NCI-H1048 (cell line): ENCODE measurements around the gene TRAF6.

Experiments used
- DNase-seq: peaks from one replicate; lab custom pipeline; 2025; lab: John Stamatoyannopoulos, UW

Gene TRAF6

DNA sequence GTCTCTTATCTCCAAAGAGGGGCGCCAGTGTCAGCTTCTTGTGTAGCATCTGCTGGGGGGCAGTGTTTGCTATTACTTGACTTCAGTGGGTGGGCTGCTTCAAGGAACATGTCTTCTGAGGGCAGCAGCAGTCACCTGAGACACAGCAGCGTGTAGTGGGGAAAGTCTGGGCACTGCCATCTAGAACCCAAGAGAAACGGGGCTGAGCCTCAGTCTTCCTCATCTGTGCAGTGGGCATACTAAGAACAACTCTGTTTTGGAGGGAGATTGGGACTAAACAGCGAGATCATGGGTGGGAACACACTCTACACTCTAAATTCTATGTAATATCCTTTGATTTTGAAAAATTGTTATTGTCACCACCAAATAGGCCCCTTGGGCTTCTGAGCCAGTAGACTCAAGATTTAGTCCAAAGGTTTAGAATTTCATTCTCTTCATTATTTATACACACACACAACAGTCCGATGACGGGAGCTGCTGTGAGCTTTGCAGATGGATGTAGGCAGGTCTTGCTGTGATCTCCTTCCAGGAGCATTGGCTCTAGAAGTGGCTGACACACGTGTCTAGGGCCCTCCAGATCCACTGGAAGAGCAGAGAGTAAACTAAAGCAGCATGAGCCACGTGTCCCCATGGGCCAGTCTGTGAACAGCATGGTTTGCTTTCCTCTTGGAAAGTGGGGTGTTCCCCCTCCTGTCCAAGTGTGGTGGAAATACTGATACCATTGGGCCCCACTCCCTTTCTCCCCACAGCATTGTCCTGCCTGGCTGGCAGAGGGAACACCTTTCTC, 51.8 kb downstream of the TRAF6 start:
- no peak for DNase-seq

DNA sequence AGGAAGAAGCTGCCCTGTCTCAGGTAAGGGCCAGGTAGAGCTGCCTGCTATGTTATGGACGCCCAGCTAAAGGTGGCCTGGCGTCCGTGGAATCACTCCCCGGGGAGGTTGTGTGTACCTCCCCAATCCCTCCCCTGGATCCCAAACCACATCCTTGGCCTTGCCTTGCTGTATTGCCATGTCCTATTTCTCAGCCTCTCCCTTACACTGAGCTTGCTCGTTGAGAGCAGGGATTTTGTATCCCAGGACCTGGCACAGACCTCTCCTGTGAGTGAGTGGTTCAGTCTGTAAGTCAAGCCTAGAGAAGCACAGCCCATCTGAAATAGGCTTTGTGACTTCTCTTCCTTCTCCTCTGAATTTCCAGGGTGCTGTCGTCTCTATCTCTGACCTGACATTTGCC, 53.9 kb downstream of the TRAF6 start:
- DNase-seq: no peak

DNA sequence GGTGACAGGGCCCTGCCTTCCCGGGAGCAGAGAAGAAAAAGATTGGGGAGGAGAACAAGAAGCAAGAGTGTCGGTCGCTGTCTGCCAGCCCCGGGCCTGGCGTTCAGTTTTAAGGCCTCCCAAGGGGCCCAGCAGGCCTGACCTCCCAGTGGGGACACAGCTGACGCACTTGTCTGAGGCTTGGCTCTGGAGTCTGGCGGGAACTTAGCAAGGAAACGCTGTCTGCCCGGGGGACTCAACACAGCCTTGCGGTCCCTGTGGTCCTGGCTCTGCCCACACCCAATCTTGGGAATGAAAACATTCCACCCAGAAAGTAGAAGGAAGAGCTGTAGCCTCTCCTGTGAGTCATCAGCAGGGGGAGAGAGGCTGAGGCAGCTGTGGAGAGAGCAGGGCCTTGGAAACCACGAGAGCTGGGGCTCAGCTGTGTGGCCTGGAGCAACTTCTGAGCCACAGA, 54.4 kb downstream of the TRAF6 start:
- DNase-seq: no peak

DNA sequence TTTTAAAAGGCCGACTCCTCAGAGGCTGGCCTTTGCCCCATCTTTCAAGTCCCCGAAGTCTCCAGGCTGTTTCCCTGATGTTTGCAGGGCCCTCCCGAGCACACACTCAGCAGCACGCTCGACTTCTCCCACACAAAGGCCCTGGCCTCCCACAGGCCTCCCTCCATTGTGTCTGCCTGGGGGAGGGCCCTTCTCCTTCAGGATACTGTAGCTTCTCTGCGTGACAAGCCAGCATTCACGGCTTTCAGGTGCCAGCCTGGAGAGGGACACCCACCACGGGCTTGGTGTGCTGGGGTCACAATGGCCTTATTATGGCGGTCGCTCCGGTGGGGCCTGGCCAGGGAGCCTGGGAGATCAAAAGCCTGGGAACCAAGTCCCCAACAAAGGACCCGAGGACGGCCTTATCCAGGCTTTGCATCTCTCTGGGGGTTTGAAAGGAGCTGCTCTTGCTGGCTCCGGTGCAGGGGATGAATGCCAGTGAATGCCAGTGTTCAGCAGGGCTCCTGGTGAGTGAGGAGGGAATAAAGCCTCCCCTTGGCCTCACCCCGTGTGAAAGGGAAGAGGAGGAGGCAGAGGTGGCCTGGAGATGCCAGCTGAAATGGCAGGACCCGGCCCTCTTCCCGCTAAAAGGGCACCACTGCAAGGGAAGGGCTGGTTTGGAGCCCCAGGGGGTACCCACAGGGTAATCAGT, 55.0 kb downstream of the TRAF6 start:
- DNase-seq: no peak

DNA sequence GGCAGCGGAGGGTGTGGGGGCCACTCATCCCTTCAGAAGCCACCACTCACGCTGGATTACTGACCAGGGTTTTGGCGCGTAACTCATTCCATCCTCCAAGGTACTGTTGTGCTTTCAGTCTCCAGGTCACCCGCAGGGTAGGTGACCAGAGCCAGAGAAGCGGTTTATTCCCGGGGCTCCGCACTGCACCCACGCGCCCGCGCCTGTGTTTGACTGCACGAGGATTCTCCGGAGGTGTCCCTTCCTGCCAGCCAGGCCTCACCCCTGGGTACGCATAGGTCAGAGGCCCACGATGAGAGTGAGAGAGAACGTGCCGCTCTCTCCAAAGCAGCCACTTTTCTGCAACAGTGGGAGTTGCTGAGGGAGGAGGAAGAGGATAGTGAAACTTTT, 55.5 kb downstream of the TRAF6 start:
- no peak for DNase-seq

DNA sequence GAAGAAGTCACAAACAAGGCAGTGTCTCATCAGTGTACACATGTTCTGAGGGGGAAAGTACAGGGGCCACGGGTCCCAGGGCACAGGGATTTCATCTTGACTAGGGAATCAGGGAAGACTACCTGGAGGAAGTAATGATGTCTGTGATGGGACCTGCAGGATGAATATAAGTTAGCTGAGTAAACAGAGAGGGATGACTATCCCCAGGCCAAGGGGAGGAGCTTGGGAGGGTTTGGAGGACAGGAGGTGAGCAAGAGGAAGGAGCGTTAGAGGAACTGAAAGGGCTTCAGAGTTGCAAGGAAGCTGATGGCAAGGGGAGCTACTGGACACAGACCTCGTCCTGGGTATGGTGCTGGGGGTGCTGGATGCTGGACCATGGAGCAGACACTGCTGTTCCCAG, 56.4 kb downstream of the TRAF6 start:
- no peak for DNase-seq

DNA sequence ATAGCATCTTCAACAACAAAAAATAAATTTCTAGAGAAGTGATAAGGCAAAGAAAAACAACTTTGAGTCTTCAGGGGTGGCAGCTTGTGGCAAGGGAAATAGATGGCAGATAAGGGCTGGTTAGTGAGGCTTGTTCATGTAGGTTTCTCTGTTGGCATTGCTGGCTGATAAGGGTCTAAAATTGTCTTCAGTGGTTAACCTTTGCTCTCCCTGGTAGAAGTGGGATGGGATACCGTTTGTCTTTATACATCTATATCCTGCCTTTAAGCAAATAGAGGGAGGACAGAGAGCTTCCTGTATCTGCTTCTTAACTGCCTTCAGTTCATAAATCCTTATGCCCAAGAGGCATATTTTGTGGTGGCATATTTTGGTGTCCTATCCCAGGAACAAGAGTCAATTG, 57.1 kb downstream of the TRAF6 start:
- DNase-seq: no peak

DNA sequence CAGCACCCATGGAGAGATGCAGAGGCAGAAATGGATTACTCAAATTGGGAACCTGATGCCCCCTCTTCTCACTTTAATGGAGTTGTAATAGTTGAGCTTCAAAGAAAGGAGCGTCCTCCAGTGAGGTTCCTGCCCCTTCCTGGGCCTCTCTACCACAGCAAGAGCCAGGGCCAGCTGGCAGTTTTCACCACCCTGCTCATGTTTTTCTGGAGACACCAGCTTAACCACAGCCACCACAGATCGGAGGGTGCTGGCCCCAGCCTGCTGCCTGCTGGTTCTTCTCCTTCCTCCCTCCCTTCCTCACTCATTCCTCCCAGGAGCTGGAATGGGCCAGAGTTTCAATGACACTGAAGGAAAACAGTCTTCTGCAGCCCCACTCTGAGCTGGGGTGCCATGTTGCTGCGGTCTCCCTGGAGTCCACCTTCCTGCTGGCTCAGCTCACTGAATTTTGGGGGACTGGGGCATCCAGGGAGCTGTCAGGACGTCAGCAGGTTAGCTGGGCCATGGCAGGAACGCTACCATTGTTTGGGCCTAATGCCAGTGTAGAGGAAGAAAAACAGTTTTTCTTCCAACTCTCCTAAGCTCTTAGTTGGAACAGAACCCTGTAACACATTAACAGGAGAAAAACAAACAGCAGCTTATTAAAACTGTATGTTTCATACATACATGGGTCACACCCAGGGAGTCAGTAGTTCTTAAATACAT, 57.7 kb downstream of the TRAF6 start:
- DNase-seq: no peak

DNA sequence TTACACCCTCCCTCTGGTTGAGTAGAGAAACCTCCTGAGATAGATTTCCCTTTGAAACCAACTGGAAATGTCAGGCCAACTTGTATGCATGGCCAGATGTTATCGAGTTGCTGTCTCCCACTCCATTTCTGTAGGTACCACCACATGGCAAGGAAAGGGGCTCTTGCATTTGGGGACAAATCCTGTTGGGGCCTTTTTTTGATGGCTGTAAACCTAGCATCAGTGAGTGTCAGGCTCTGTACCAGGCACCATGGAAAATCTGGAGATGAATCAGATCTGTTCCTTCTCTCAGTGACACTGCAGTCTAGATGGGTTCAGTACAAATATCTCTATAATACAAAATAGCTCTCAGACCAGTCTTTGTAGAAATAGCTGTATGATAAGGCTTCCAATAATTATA, 58.4 kb downstream of the TRAF6 start:
- DNase-seq: no peak

DNA sequence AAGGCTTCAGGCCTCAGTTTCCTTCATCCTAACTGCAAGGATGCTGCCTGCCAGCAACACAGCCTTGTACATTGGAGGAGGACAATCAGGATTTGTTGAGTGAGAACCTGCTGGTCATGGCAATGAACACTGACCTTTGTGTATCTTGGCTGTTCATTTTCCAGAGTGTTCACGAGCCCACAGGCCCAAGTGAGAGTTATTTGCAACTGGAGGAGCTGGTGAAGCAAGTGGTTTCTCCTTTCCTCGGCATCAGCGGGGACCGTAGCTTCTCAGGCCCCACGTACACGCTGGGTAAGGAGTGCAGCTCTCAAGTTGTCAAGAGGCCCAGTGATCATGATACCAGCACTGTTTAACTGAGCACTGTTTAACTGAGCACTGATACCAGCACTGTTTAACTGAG, 59.0 kb downstream of the TRAF6 start:
- no peak for DNase-seq

DNA sequence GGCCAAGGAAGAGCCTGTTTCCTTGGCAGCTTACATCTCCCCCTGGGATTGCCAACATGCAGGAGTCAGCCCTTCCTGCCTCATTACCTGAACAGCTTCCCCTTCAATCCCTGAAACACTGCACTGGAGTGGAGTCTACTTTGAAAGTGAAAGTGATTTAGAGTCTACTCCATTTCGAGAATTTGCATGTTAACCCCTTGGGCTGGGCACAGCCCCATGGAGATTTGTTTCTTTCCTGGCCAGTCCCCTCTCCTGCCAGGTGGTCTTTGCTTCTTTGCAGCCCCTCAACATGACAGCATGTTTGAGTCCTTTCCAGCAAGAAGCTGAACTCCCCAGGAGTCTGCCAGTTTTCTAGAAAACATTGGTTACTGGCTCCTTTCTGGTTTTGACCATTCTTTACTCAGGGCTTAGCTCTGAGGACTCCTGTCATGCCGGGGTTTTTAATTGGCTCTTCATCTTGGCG, 59.9 kb downstream of the TRAF6 start:
- no peak for DNase-seq

DNA sequence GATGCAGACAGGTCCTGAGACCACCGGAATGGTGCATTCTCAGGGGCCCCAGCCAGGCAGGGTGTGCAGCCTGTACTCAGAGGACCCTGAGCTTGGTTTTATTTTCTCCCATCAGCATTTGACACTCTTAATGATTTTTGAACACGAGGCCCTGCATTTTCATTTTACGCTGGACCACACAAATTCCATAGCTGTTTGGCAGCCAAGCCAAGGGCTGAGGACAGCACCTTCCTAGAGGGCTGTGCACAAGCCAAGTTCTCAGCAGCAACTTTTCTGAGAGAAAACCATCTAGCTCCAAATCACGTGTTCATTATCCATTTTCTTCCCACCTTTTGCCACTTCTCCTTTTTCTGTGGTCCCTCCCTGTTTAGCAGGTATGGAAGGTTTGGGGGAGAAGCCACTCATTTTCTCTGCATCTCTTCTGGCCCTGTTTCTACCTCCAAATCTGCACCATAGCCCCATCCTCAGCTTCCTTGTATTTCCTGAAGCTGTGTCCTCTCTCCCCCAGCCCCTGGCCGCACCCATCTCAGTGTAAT, 60.4 kb downstream of the TRAF6 start:
- no peak for DNase-seq

DNA sequence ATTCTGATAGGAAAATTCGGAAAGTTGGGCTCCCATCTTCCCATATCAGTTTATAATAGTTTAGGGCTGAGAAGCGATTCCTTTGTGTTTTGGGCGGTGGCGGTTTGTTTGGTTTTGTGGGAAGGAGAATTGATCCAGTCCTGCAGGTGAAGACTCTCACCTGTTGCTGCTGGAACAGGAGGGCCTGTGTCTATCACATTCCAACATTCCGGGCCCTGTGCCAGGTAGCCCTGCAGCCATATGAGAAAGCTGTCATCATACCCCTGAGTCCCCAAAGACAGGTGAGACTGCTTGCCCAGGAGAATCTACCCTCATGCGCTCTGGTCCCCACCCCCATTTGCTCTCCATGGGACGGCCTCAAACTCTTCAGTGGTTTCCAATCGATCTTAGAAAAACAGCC, 62.1 kb downstream of the TRAF6 start:
- no peak for DNase-seq

DNA sequence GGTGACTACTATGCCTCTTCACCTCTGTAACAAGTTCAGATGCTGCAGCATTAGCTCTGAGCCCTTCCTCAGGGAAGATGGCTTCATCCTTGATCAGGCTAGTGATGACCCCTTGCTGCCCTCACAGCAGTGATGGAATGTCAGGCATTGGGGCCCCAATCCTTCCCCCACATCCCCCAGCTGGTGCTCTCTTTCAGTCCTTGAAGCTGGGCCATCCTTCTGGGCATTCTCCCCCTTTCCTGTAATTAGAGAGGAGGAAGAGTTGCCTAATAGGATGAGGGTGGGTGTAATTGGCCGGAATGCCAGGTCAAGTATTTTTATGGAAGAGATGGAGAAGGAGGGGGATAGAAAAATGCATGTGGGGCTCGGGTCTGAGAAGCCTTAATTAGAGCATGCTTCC, 62.6 kb downstream of the TRAF6 start:
- DNase-seq: no peak

DNA sequence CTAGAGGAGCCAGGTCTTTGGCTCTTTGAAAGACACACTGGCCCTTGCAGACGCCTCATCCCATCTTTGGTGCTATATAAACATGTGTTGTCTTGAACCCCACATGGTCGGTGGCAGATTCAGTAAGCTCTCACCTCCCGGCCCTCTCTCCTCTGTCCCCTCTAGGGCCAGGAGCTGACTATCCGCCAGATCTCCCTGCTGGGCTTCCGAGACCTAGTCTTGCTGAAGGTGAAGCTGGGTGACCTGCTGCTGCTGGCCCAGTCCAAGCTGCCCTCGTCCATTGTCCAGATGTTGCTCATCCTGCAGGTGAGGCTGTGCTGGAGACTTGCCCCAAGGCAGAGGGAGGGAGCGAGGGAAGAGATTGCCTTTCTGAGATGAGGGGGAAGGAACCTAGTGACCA, 63.9 kb downstream of the TRAF6 start:
- no peak for DNase-seq

DNA sequence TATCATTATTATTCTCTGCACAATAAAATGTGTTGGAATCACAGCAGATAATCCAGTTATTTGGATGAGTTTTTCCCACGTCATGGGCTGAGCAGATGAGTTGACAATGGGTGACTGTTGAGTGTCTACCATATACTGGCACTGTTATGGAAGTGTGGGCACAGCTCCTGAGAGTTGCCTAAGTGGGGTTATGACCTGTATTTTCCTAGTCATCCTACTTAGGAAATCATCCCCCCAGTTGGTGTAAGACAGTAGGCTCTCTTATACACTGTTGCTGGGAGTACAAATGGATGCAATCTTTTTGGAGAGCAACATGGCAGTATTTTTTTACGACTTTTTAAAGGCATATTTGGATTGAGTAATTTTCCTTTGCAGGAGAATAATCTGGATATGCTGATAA, 66.4 kb downstream of the TRAF6 start:
- DNase-seq: no peak

DNA sequence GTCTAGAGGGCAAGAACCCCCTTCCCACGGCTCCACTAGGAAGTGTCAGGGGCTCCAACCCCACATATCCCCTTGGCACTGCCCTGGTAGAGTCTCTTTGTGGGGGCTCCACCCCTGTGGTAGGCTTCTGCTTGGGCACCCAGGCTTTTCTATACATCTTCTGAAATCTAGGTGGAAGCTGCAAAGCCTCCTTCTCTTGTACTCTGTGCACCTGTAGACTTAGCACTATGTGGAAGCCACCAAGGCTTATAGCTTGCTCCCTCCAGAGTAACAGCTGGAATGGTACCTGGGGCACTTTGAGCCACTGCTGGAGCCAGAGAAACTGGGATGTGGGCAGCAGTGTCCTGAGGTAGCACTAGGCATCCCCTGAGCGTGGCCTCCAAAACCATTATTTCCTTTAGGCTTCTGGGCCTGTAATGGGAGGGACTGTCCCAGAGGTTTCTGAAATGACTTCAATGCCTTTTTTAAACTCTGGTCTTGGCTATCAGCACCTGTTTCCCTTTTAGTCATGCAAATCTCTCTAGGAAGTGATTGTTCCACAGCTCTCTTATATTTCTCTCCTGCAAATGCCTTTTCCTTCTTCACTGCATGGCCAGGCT, 68.4 kb downstream of the TRAF6 start:
- no peak for DNase-seq

DNA sequence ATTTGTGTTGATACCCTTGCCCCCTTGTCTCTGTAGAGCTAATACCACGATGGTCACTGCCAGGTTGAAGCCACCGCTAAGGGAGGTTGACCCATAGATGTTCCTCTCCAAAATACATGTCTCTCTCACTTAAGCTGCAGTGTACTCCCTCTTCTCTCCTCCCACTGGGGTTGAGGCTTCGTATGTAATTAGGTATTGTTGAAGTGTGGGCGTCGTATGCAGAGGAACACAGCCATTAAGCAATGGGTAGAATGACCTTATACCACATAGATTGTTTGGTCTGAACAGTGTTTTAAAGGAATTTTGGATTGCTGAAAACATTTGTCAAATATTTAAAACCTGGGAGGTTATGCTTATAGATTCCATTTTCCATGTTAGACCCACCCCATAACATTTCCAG, 71.9 kb downstream of the TRAF6 start:
- DNase-seq: no peak

DNA sequence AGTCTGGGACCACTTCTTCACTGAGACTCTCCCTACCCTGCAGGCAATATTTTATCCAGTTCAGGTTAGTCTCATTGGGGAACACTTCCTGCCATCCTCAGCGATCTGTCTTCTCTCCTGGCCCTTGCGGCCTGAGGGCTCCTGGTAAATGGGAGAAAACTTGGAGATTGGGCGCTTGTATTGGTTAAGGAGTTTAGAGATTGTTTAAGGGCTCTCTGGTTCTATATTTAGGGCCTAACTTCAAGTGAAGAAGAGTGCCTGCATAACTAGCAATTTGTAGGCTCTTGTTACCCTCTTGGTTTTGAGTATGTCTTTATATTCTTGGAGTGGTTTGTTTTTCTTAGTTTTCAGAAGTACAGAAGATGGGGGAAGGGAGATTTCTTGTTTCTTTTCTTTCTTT, 72.7 kb downstream of the TRAF6 start:
- DNase-seq: no peak
